ENCODE data around the gene PACS1.
"Not testable (repeated sequence)": the region's sequence is repeated elsewhere in the genome, so short reads cannot be mapped to it uniquely, and the experiment has no call there.

The PACS1 gene

GRCh38 chr11:66230156-66230555 is 160.1 kb downstream of the PACS1 start:
- no peak for DNase-seq

- no peak for DNase-seq
These were observed 160.9 kb downstream of the PACS1 start for GRCh38 chr11:66230978-66231377.

- DNase-seq: no peak
These were observed 161.5 kb downstream of the PACS1 start for GRCh38 chr11:66231561-66231960.

- no peak for DNase-seq
These were observed 162.7 kb downstream of the PACS1 start for GRCh38 chr11:66232769-66233168.

- DNase-seq: no peak
These were observed 163.2 kb downstream of the PACS1 start for GRCh38 chr11:66233301-66233700.

GRCh38 chr11:66235141-66235540 is 165.1 kb downstream of the PACS1 start:
- no peak for DNase-seq

- no peak for DNase-seq
These were observed 167.8 kb downstream of the PACS1 start for GRCh38 chr11:66237867-66238266.

GRCh38 chr11:66238786-66239413 is 168.8 kb downstream of the PACS1 start:
- DNase-seq: no peak

- DNase-seq: no peak
These were observed 169.4 kb downstream of the PACS1 start for GRCh38 chr11:66239511-66239910.

GRCh38 chr11:66239998-66240780 is 170.1 kb downstream of the PACS1 start:
- no peak for DNase-seq

- DNase-seq: no peak
These were observed 170.7 kb downstream of the PACS1 start for GRCh38 chr11:66240781-66241136.

- DNase-seq: no peak
These were observed 172.2 kb downstream of the PACS1 start for GRCh38 chr11:66242095-66242765.

- DNase-seq: no peak
These were observed 173.9 kb downstream of the PACS1 start for GRCh38 chr11:66243782-66244535.

GRCh38 chr11:66247295-66247694 is 177.2 kb downstream of the PACS1 start:
- DNase-seq: no peak

GRCh38 chr11:66247801-66248200 is 177.7 kb downstream of the PACS1 start:
- no peak for DNase-seq

GRCh38 chr11:66248903-66249302 is 178.8 kb downstream of the PACS1 start:
- DNase-seq: no peak

- no peak for DNase-seq
These were observed 181.7 kb downstream of the PACS1 start for GRCh38 chr11:66251809-66252208.

GRCh38 chr11:66253081-66253480 is 183.0 kb downstream of the PACS1 start:
- not testable (repeated sequence) for DNase-seq

- DNase-seq: no peak
These were observed 188.4 kb downstream of the PACS1 start for GRCh38 chr11:66258473-66258893.

GRCh38 chr11:66259225-66259624 is 189.2 kb downstream of the PACS1 start:
- no peak for DNase-seq

- no peak for DNase-seq
These were observed 189.9 kb downstream of the PACS1 start for GRCh38 chr11:66259956-66260355.

GRCh38 chr11:66261578-66261977 is 191.5 kb downstream of the PACS1 start:
- no peak for DNase-seq

- DNase-seq: no peak
These were observed 192.1 kb downstream of the PACS1 start for GRCh38 chr11:66262191-66262590.
